Measurements from ENCODE around the gene TKFC.

TKFC gene

GRCh38 chr11:61367406-61367805 lies 34.4 kb downstream of the TKFC start:
- H3K9ac ChIP-seq (ENCODE audit: low read length) = no peak overlapping the region
- H3K27ac ChIP-seq (ENCODE audit: low read length) = no peak overlapping the region
- TF ChIP-seq EZH2phosphoT487 (IDR thresholded peaks at IDR 0.05; ENCODE audit: low read depth) (no peak), CTCF (IDR thresholded peaks at IDR 0.05; ENCODE audit: low read depth, low read length) (no peak)
- H3K27me3 ChIP-seq (ENCODE audit: low read depth, low read length) = no peaks in the 10 kb centered on the region
- no peak overlapping the region for H2AFZ ChIP-seq (ENCODE audit: low read depth, low read length)
- H3K9me3 ChIP-seq (ENCODE audit: insufficient read depth, low read length) = no peaks in the 10 kb centered on the region
- H3K79me2 ChIP-seq (ENCODE audit: low read length) = peaks cover 25% of the 10 kb centered on the region
- H4K20me1 ChIP-seq (ENCODE audit: insufficient read depth, low read length) = no peaks in the 10 kb centered on the region
- peaks cover 6% of the 10 kb centered on the region for H3K4me1 ChIP-seq (ENCODE audit: low read length)
- no peak overlapping the region for H3K4me3 ChIP-seq (ENCODE audit: low read length)
- H3K36me3 ChIP-seq (replicated peaks; ENCODE audit: low read depth, low read length) = peaks cover 74% of the 10 kb centered on the region
- no peak overlapping the region for H3K4me2 ChIP-seq (ENCODE audit: low read length)

- no peaks in the 10 kb centered on the region for H3K27me3 ChIP-seq (ENCODE audit: low read depth, low read length)
- no peak overlapping the region for H3K9ac ChIP-seq (ENCODE audit: low read length)
- H3K27ac ChIP-seq (ENCODE audit: low read length) = no peak overlapping the region
- H3K4me1 ChIP-seq (ENCODE audit: low read length) = no peaks in the 10 kb centered on the region
- peaks cover 79% of the 10 kb centered on the region for H3K36me3 ChIP-seq (replicated peaks; ENCODE audit: low read depth, low read length)
- no peak overlapping the region for H3K4me3 ChIP-seq (ENCODE audit: low read length)
- H2AFZ ChIP-seq (ENCODE audit: low read depth, low read length) = no peak overlapping the region
- no peaks in the 10 kb centered on the region for H4K20me1 ChIP-seq (ENCODE audit: insufficient read depth, low read length)
- no peak overlapping the region for H3K4me2 ChIP-seq (ENCODE audit: low read length)
- H3K9me3 ChIP-seq (ENCODE audit: insufficient read depth, low read length) = peaks cover 6% of the 10 kb centered on the region; the same call in 1 of the 2 replicates
- H3K79me2 ChIP-seq (ENCODE audit: low read length) = peaks cover 12% of the 10 kb centered on the region
- TF ChIP-seq EZH2phosphoT487 (IDR thresholded peaks at IDR 0.05; ENCODE audit: low read depth) (no peak), CTCF (IDR thresholded peaks at IDR 0.05; ENCODE audit: low read depth, low read length) (no peak)
These were observed 35.6 kb downstream of the TKFC start for GRCh38 chr11:61368646-61369045.

GRCh38 chr11:61369372-61370348 lies 36.6 kb downstream of the TKFC start:
- Histone ChIP-seq H3K4me2 (ENCODE audit: low read length) (no peak overlapping the region), H3K27ac (ENCODE audit: low read length) (no peak overlapping the region), H3K27me3 (ENCODE audit: low read depth, low read length) (no peaks in the 10 kb centered on the region), H3K79me2 (ENCODE audit: low read length) (0 out of 2 replicates have a peak, but pooled peaks cover 3% of the 10 kb centered on the region), H3K4me3 (ENCODE audit: low read length) (no peak overlapping the region), H3K9me3 (ENCODE audit: insufficient read depth, low read length) (peaks cover 6% of the 10 kb centered on the region; the same call in 1 of the 2 replicates), H3K9ac (ENCODE audit: low read length) (no peak overlapping the region), H4K20me1 (ENCODE audit: insufficient read depth, low read length) (no peaks in the 10 kb centered on the region), H3K36me3 (replicated peaks; ENCODE audit: low read depth, low read length) (peaks cover 73% of the 10 kb centered on the region), H2AFZ (ENCODE audit: low read depth, low read length) (no peak overlapping the region), H3K4me1 (ENCODE audit: low read length) (no peaks in the 10 kb centered on the region)
- TF ChIP-seq EZH2phosphoT487 (IDR thresholded peaks at IDR 0.05; ENCODE audit: low read depth) = no peak
- TF ChIP-seq CTCF (IDR thresholded peaks at IDR 0.05; ENCODE audit: low read depth, low read length) = no peak

DNA sequence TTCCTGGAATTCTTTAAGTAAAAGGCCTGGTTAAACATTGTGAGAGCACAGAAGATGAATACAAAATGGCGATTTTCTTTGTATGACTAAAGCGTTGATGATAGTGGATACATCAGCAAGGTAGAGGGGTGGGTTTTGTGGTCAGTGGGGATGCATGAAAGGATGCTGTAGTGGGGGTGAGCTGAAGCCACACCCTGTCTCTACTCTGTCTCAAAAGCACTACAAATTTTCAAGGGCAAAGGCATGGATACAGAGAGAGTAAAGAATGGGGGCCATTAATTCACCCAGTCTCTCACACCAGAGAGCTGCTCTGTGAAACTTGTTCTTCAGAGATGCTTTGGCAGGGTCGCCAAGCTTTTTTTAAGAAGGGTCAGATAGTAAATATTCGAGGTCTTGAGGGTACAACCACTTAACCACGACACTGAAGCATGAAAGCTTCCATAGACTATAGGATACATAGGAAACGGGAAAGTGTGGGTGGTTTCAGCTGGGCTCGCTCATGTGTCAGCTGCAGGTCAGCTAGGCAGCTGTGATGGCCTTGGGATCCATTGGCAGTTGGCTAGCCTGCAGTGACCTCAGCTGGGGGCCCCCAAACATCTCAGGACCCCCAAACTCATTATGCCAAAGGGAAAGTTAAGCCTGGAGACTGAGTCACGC lies 37.4 kb downstream of the TKFC start:
- no peak for TF ChIP-seq CTCF (IDR thresholded peaks at IDR 0.05; ENCODE audit: low read depth, low read length)
- no peak for TF ChIP-seq EZH2phosphoT487 (IDR thresholded peaks at IDR 0.05; ENCODE audit: low read depth)
- H3K9ac ChIP-seq (ENCODE audit: low read length) = no peak overlapping the region
- no peaks in the 10 kb centered on the region for H4K20me1 ChIP-seq (ENCODE audit: insufficient read depth, low read length)
- H3K79me2 ChIP-seq (ENCODE audit: low read length) = 0 out of 2 replicates have a peak, but pooled peaks cover 3% of the 10 kb centered on the region
- no peaks in the 10 kb centered on the region for H3K4me1 ChIP-seq (ENCODE audit: low read length)
- no peak overlapping the region for H3K27ac ChIP-seq (ENCODE audit: low read length)
- no peak overlapping the region for H3K4me3 ChIP-seq (ENCODE audit: low read length)
- H2AFZ ChIP-seq (ENCODE audit: low read depth, low read length) = no peak overlapping the region
- peaks cover 78% of the 10 kb centered on the region for H3K36me3 ChIP-seq (replicated peaks; ENCODE audit: low read depth, low read length)
- H3K9me3 ChIP-seq (ENCODE audit: insufficient read depth, low read length) = peaks cover 6% of the 10 kb centered on the region; the same call in 1 of the 2 replicates
- no peak overlapping the region for H3K4me2 ChIP-seq (ENCODE audit: low read length)
- H3K27me3 ChIP-seq (ENCODE audit: low read depth, low read length) = no peaks in the 10 kb centered on the region
